Ishikawa (cell line): ENCODE data around the gene G6PD.

Source experiments
- CEBPB ChIP-seq: IDR thresholded peaks from 2 replicates; pipeline ENCODE4 v1.6.1; 2012
- CREB1 ChIP-seq: IDR thresholded peaks from 2 replicates; pipeline ENCODE4 v1.6.1; 2012; ENCODE audit warnings: low read depth
- EGR1 ChIP-seq: IDR thresholded peaks from 2 replicates; pipeline ENCODE4 v1.6.1; 2012
- EP300 ChIP-seq: IDR thresholded peaks from 2 replicates; pipeline ENCODE4 v1.6.1; 2012; ENCODE audit warnings: borderline replicate concordance
- FOXM1 ChIP-seq: IDR thresholded peaks from 2 replicates; pipeline ENCODE4 v1.6.1; 2012; ENCODE audit warnings: low read depth, borderline replicate concordance
- MAX ChIP-seq: IDR thresholded peaks from 2 replicates; pipeline ENCODE4 v1.6.1; 2012
- NFIC ChIP-seq: IDR thresholded peaks from 2 replicates; pipeline ENCODE4 v1.6.1; 2012
- RAD21 ChIP-seq: IDR thresholded peaks from 2 replicates; pipeline ENCODE4 v1.6.1; 2012; ENCODE audit warnings: low read depth
- REST ChIP-seq: IDR thresholded peaks from 2 replicates; pipeline ENCODE4 v1.6.1; 2012; ENCODE audit warnings: low read depth, mild to moderate bottlenecking
- TAF1 ChIP-seq: IDR thresholded peaks from 2 replicates; pipeline ENCODE4 v1.6.1; 2012; ENCODE audit warnings: low read depth, mild to moderate bottlenecking
- TCF12 ChIP-seq: IDR thresholded peaks from 2 replicates; pipeline ENCODE4 v1.6.1; 2012; ENCODE audit warnings: low read depth
- TEAD4 ChIP-seq: IDR thresholded peaks from 2 replicates; pipeline ENCODE4 v1.6.1; 2012
- USF1 ChIP-seq: IDR thresholded peaks from 2 replicates; pipeline ENCODE4 v1.6.1; 2012
- YY1 ChIP-seq: IDR thresholded peaks from 2 replicates; pipeline ENCODE4 v1.6.1; 2012; ENCODE audit warnings: low read depth
- ZBTB7A ChIP-seq: IDR thresholded peaks from 2 replicates; pipeline ENCODE4 v1.6.1; 2012; ENCODE audit warnings: low read depth

Gene G6PD

GRCh38 chrX:154519389-154519788 is 27.3 kb downstream of the G6PD start:
- TF ChIP-seq MAX (no peak), TEAD4 (no peak), CEBPB (no peak), TAF1 (no peak), RAD21 (no peak), TCF12 (no peak), USF1 (no peak), EP300 (no peak), NFIC (no peak), YY1 (no peak), ZBTB7A (no peak), FOXM1 (no peak), REST (no peak), EGR1 (no peak), CREB1 (no peak)

GRCh38 chrX:154517101-154517781 is 29.4 kb downstream of the G6PD start:
- TF ChIP-seq USF1 (no peak), CEBPB (no peak), REST (no peak), TAF1 (no peak)

- TF ChIP-seq REST (no peak), TEAD4 (no peak), RAD21 (no peak), MAX (no peak), ZBTB7A (no peak)
Observed at GRCh38 chrX:154516656-154517100, 30.0 kb downstream of the G6PD start.

- TF ChIP-seq CEBPB (no peak), NFIC (no peak), TAF1 (peak; percentile 53; the same call in 1 of the 2 replicates), EP300 (no peak), MAX (no peak), YY1 (peak; percentile 81), CREB1 (no peak), TCF12 (no peak; the same call in 1 of the 2 replicates), RAD21 (no peak), USF1 (no peak), REST (no peak), FOXM1 (no peak), EGR1 (0 out of 2 replicates have a peak, but pooled peaks have one; percentile 26), TEAD4 (no peak), ZBTB7A (no peak)
Observed at GRCh38 chrX:154515966-154516655, 30.5 kb downstream of the G6PD start, which contains the start of gene FAM3A. FAM3A (minus strand) TSS chrX:154516232; CDS start chrX:154515772, 460 bp downstream.
